Activated B cell treated with CpG ODN at 0.5 μM for 24 hours (primary cell): ENCODE results near the gene WDR72. TPM values are rescaled to one million over a fixed set of nuclear protein-coding genes. Genes with fewer than 3 reads are reported as not detected.

Experiments
- ATAC-seq: fragments of 200-7000 bp; cut with Tn5 transposase; one replicate; pipeline ENCODE4 v1.10.0; 2021; ENCODE audit warnings: low read depth, mild to moderate bottlenecking, moderate library complexity
- CTCF ChIA-PET: fragments of 350-600 bp; sonication (Branson Sonifier 250); formaldehyde crosslinking; loops from one replicate; lab custom pipeline; 2021; ENCODE audit warnings: antibody characterized with exemption; lab: Charles Lee
- POLR2A ChIA-PET: fragments of 350-600 bp; sonication (Branson Sonifier 250); formaldehyde crosslinking; loops from one replicate; lab custom pipeline; 2021; ENCODE audit warnings: antibody characterized with exemption; lab: Charles Lee
- DNase-seq: peaks from one replicate; pipeline ENCODE4 v3.0.0; 2022
- H3K27ac Mint-ChIP-seq: one replicate; pipeline ENCODE4 v1.8.0; 2020; ENCODE audit warnings: mixed read lengths
- H3K27me3 Mint-ChIP-seq: one replicate; pipeline ENCODE4 v1.8.0; 2021; ENCODE audit warnings: mixed read lengths
- H3K36me3 Mint-ChIP-seq: one replicate; pipeline ENCODE4 v1.8.0; 2021; ENCODE audit warnings: low read depth, mixed read lengths
- H3K4me1 Mint-ChIP-seq: one replicate; pipeline ENCODE4 v1.8.0; 2021; ENCODE audit warnings: mixed read lengths
- H3K4me3 Mint-ChIP-seq: one replicate; pipeline ENCODE4 v1.8.0; 2020; ENCODE audit warnings: mild to moderate bottlenecking, mixed read lengths
- H3K9me3 Mint-ChIP-seq: one replicate; pipeline ENCODE4 v1.8.0; 2020; ENCODE audit warnings: mixed read lengths
- intact Hi-C: fragments of 100-400 bp; cut with micrococcal nuclease; formaldehyde crosslinking; loops from one replicate; pipeline ENCODE4 v1.15.1; 2024
- total RNA-seq: library from RNA; stranded (reverse); gene quantifications from 2 replicates; pipeline ENCODE4 v1.2.3, GENCODE V29; 2022
- TF ChIP-seq, protein P1 (sequence below): fragments of 200-600 bp; IDR thresholded peaks from one replicate; pipeline ENCODE4 v1.8.0; 2022; ENCODE audit warnings: antibody characterized with exemption, mild to moderate bottlenecking

WDR72 gene
- total RNA-seq, 1 donor from 2014 or later: not detected

DNA sequence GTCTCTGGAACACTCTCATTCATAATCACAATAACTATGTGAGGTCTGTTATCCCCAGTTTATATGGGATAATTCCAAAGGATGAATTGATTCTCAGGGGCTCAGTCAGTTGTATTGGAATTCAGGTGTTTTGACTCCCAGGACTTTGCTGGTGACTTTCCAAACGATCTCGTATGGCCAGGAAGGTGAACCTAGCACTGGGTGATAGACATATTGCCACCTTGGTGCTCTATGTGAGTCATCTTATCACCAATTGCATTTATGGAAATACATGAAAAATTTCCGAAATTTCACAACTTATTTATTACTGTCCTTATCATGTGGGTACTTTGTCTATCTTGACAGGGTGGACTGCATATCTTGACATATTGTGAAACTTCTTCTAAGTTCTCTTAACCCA is 287.3 kb downstream of the WDR72 start:
- ChIA-PET POLR2A (no interaction called here), CTCF (no interaction called here)
- no peak for ATAC-seq
- H3K4me1 Mint-ChIP-seq: no peaks in the 10 kb centered on the region
- no peaks in the 10 kb centered on the region for H3K36me3 Mint-ChIP-seq
- no peak overlapping the region for H3K4me3 Mint-ChIP-seq
- TF ChIP-seq, protein P1, sequence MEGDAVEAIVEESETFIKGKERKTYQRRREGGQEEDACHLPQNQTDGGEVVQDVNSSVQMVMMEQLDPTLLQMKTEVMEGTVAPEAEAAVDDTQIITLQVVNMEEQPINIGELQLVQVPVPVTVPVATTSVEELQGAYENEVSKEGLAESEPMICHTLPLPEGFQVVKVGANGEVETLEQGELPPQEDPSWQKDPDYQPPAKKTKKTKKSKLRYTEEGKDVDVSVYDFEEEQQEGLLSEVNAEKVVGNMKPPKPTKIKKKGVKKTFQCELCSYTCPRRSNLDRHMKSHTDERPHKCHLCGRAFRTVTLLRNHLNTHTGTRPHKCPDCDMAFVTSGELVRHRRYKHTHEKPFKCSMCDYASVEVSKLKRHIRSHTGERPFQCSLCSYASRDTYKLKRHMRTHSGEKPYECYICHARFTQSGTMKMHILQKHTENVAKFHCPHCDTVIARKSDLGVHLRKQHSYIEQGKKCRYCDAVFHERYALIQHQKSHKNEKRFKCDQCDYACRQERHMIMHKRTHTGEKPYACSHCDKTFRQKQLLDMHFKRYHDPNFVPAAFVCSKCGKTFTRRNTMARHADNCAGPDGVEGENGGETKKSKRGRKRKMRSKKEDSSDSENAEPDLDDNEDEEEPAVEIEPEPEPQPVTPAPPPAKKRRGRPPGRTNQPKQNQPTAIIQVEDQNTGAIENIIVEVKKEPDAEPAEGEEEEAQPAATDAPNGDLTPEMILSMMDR: no peak
- intact Hi-C loops: no loop called here
- no peak overlapping the region for H3K27ac Mint-ChIP-seq
- H3K9me3 Mint-ChIP-seq: peaks cover 6% of the 10 kb centered on the region
- no peak for DNase-seq
- no peaks in the 10 kb centered on the region for H3K27me3 Mint-ChIP-seq

DNA sequence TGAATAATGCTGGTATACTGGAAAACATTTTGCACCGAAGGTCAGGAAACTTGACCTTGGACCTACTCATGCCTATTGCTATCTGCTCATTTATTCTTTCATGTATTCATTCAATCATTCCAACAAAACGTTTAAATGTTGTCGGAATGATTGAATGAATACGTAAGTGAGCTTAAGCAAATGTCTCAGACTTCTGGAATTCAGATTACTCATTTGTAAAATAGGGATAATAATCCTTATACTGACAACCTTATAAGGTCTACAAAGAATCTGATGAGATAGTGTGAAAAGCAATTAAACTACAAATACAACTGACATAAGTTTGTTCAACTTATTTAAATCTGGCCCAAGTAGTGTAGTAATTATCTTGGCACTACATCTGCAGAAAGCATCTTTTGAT is 288.7 kb downstream of the WDR72 start:
- no peak overlapping the region for H3K4me3 Mint-ChIP-seq
- H3K9me3 Mint-ChIP-seq: peaks cover 6% of the 10 kb centered on the region
- ATAC-seq (no peak), DNase-seq (no peak)
- H3K27me3 Mint-ChIP-seq: no peaks in the 10 kb centered on the region
- intact Hi-C loops: no loop called here
- CTCF ChIA-PET: no interaction called here
- H3K36me3 Mint-ChIP-seq: no peaks in the 10 kb centered on the region
- POLR2A ChIA-PET: no interaction called here
- no peak overlapping the region for H3K27ac Mint-ChIP-seq
- TF ChIP-seq, protein P1: no peak
- H3K4me1 Mint-ChIP-seq: no peaks in the 10 kb centered on the region

DNA sequence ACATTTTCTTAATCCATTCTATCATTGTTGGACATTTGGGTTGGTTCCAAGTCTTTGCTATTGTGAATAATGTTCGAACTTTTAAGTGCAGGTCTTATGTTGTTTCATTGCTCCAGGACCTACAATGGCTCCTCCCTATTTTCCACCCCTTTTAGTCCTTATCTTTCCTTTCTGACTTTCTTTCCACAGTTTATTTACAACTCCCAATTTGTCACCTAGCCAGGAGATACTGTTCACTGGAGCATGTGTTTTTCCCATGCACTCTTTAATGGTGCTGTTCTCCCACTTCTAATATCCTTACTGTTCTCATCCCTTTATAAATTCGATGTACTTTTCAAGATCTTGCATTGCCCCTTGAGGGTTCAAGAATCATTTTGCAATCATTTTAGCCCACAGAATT is 290.0 kb downstream of the WDR72 start:
- no peak for ATAC-seq
- H3K9me3 Mint-ChIP-seq: peaks cover 6% of the 10 kb centered on the region
- intact Hi-C loops: no loop called here
- no peaks in the 10 kb centered on the region for H3K36me3 Mint-ChIP-seq
- H3K27me3 Mint-ChIP-seq: no peaks in the 10 kb centered on the region
- H3K4me1 Mint-ChIP-seq: no peaks in the 10 kb centered on the region
- TF ChIP-seq, protein P1: no peak
- no peak overlapping the region for H3K27ac Mint-ChIP-seq
- no peak overlapping the region for H3K4me3 Mint-ChIP-seq
- ChIA-PET POLR2A (no interaction called here), CTCF (no interaction called here)
- no peak for DNase-seq

Other genes with a start within 250 kb of the WDR72 start
- gene UNC13C, start 218.8 kb upstream of the WDR72 start, total RNA-seq: not detected in 2 replicates